Stimulated activated CD4-positive, alpha-beta T cell treated with anti-CD3 and anti-CD28 coated beads, Interleukin-4, amount 100 ng/mL, for 1 hour (primary cell): ENCODE data around the gene PYDC1.
"Not testable (repeated sequence)": the region's sequence is repeated elsewhere in the genome, so short reads cannot be mapped to it uniquely, and the experiment has no call there.

ENCODE experiments used
- DNase-seq: peaks from one replicate; pipeline ENCODE4 v3.0.0-alpha.2; 2020

PYDC1 gene

GRCh38 chr16:31177136-31177535 lies 39.8 kb downstream of the PYDC1 start:
- DNase-seq: peak; percentile 19

GRCh38 chr16:31170048-31170447 lies 46.9 kb downstream of the PYDC1 start:
- not testable (repeated sequence) for DNase-seq

GRCh38 chr16:31168848-31169247 lies 48.1 kb downstream of the PYDC1 start:
- DNase-seq: no peak

DNA sequence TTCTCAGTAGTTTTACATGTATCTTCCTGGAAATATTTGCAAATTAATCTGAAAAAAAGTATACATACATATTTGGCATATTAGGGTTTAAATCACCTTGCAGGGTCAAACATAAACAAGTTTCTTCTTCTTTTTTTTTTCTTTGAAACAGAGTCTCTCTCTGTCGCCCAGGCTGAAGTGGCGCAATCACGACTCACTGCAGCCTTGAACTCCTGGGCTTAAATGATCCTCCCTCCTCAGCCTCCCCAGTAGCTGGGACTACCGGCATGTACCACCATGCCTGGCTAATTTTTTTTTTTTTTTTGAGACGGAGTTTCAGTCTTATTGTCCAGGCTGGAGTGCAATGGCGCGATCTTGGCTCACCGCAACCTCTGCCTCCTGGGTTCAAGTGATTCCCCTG lies 49.6 kb downstream of the PYDC1 start:
- DNase-seq: no peak
